T-helper 1 cell treated with Interleukin-12 subunit alpha and Interleukin-12 subunit beta and Interleukin-4 antibody, amounts not matched to agents 30 μg/mL and 1 μg/mL, for 36 hours (primary cell): ENCODE results near the gene HAVCR2.
A peak's percentile ranks its signal among the peaks of the same experiment; 100 is the strongest.

ENCODE experiments used
- H3K27ac Mint-ChIP-seq: one replicate; pipeline ENCODE4 v1.8.0; 2021; ENCODE audit warnings: mild to moderate bottlenecking, mixed read lengths
- H3K27me3 Mint-ChIP-seq: one replicate; pipeline ENCODE4 v1.8.0; 2021; ENCODE audit warnings: low read depth, mixed read lengths
- H3K36me3 Mint-ChIP-seq: one replicate; pipeline ENCODE4 v1.8.0; 2021; ENCODE audit warnings: low read depth, mixed read lengths
- H3K4me1 Mint-ChIP-seq: one replicate; pipeline ENCODE4 v1.8.0; 2021; ENCODE audit warnings: low read depth, mixed read lengths
- H3K4me3 Mint-ChIP-seq: one replicate; pipeline ENCODE4 v1.8.0; 2021; ENCODE audit warnings: mild to moderate bottlenecking, moderate library complexity, mixed read lengths
- H3K9me3 Mint-ChIP-seq: one replicate; pipeline ENCODE4 v1.8.0; 2021; ENCODE audit warnings: mixed read lengths

The HAVCR2 gene

DNA sequence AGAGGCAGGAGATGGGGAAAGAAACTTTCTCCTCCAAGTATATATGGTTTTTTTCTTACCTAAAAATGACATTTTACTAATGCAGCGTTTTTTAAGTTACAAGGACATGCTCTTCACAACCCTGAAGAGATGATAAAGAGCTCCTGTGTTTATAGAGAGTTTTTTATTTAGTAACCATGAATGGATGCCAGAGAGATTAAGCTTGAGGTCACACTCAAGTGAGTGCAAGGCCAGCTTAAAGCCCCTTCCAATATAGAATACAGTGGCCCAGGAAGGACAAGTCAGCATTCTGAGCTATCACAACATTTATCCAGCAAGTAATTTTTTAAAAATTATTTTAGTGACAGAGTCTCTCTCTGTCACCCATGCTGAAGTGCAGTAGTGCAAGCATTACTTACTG is 6.7 kb upstream of the HAVCR2 start:
- Mint-ChIP-seq H3K27me3 (no peaks in the 10 kb centered on the region), H3K4me3 (no peak overlapping the region), H3K27ac (peak overlapping the region; percentile 3), H3K4me1 (peaks cover 35% of the 10 kb centered on the region), H3K9me3 (peaks cover 5% of the 10 kb centered on the region), H3K36me3 (peaks cover 7% of the 10 kb centered on the region)

DNA sequence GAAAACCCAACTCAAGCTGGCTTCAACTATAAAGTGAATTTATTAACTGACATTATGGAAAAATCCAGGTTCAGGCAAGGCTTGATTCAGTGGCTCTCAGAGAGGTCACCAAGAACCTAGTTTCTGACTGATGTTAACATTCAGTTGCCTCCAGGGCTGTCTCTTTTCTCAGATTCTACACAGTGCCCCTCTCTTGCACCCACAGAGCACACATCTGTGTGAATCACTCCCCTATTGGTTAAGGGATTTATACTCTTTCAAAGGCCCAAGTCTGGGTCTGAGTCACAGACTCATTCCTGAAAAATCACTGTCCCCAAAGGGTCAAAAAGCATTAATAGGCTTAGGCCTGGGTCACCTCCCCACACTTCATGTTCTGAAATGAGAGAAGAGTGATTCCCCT is 6.2 kb upstream of the HAVCR2 start:
- Mint-ChIP-seq H3K4me3 (no peak overlapping the region), H3K9me3 (peaks cover 5% of the 10 kb centered on the region), H3K27ac (peak overlapping the region; percentile 3), H3K4me1 (peaks cover 35% of the 10 kb centered on the region), H3K36me3 (peaks cover 6% of the 10 kb centered on the region), H3K27me3 (no peaks in the 10 kb centered on the region)

DNA sequence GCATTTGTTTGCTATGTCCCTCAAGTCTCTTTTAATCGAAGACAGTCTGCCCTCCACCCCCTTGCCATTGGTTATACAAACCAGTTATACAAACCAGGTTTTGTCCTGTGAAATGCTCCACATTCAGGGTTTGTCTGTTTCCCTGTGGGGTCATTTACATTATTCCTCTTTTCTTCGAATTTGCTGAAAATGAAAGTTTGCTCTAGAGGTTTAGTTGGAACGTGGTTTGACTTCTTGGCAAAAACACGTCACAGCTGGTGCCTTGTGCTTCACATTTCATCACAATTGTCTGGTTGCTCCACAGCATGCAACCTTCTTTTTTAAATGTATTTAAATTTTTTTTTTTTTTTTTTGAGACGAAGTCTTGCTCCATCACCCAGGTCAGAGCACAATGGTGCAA is 4.2 kb upstream of the HAVCR2 start:
- peaks cover 12% of the 10 kb centered on the region for H3K36me3 Mint-ChIP-seq
- H3K27ac Mint-ChIP-seq = peak overlapping the region; percentile 86
- H3K4me3 Mint-ChIP-seq = peak overlapping the region; percentile 54
- H3K27me3 Mint-ChIP-seq = no peaks in the 10 kb centered on the region
- peaks cover 50% of the 10 kb centered on the region for H3K4me1 Mint-ChIP-seq
- no peaks in the 10 kb centered on the region for H3K9me3 Mint-ChIP-seq

DNA sequence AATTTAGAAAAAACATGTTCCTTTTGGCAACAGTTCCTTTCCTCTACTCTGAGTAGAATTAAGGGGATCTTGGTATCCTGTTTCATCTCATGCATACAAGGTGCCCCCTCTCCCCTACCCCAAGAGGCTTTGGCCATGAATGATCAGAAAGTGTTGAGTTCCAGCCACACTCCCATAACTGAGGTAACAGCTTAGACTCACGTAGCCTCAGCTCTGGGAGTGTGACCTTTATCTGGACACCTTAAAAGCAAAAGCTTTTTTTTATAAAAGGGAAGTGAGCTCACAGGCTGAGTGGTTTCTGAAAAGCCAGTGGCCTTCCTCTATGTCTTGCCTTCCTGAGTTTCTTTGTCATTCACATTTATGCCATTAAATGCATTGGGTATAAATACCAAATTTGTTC is 900 bp upstream of the HAVCR2 start:
- peaks cover 53% of the 10 kb centered on the region for H3K4me1 Mint-ChIP-seq
- H3K27ac Mint-ChIP-seq = peak overlapping the region; percentile 97
- no peaks in the 10 kb centered on the region for H3K27me3 Mint-ChIP-seq
- peaks cover 38% of the 10 kb centered on the region for H3K36me3 Mint-ChIP-seq
- no peaks in the 10 kb centered on the region for H3K9me3 Mint-ChIP-seq
- peak overlapping the region; percentile 93 for H3K4me3 Mint-ChIP-seq

DNA sequence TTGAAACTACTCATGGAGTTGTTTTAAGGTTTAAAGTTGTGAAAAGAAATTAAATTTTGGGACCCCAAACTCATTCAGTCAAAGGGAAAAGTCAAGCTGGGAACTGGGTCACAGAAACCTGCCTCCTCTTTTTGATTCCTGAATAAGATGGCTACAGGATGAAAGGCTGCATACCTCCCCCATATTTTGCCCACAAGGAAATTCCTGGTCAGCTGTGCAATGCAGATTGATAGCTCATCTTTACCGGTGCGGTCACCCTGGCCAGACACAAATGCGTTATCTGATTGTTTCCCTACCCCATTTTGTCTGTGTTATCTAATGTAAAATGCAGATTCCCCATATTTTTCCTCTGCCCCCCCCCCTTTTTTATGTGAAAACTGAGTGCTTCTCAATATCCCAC is 1.3 kb downstream of the HAVCR2 start:
- Mint-ChIP-seq H3K27me3 (no peaks in the 10 kb centered on the region), H3K9me3 (no peaks in the 10 kb centered on the region), H3K36me3 (peaks cover 58% of the 10 kb centered on the region), H3K4me1 (peaks cover 52% of the 10 kb centered on the region), H3K27ac (peak overlapping the region; percentile 97), H3K4me3 (peak overlapping the region; percentile 93)

DNA sequence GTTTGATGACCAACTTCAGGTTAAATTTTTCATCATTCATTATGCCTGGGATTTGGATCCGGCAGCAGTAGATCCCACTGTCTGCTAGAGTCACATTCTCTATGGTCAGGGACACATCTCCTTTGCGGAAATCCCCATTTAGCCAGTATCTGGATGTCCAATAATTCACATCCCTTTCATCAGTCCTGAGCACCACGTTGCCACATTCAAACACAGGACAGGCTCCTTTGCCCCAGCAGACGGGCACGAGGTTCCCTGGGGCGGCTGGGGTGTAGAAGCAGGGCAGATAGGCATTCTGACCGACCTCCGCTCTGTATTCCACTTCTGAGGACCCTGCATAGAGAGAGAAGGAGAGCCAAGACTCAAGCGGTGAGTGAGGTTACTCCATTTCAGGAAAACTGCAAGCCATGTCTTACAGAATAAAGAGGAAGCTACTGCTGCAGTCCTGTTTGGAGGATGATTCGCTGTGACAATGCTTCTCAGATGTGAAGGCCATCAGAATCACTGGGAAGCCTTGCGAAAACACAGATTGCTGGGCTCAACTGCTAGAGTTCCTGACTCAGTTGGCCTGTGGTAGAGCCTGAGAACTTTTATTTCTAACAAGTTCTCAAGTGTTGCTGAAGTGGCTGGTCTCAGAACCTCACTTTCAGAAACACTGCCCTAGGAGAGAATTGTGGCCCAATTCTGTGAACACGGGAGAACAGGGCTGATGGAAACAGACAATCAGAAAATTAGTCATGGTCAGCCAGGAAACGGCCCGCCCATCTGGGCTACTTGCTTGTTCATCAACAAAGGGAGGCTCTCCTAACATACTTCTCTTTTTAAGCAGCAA is 2.0 kb downstream of the HAVCR2 start:
- Mint-ChIP-seq H3K27ac (peak overlapping the region; percentile 97), H3K36me3 (peaks cover 63% of the 10 kb centered on the region)

DNA sequence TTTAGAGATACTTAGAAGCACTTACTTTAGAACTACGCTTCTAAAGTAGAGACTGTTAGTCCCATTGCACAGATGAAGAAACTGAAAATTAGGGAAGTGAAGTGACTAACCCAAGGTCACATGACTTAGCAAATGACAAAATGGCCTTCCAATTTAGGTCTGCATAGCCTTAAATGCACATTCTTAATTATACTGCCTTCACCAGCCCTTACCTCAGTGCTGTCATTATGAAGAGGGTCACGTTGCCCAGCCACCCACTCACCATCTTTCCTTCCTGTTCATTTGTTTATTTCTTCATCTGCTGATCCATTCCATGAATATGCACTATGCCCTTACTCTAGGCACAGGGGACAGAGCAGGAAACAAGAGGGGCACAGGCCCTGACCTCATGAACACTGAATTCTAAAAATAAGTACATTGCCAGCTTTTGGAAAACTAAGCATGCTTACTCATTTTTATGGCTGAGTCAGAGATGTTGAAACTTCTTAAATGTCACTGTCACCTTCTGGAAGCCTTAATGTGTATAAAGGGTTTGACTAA is 8.6 kb downstream of the HAVCR2 start:
- Mint-ChIP-seq H3K4me1 (peaks cover 41% of the 10 kb centered on the region), H3K36me3 (peaks cover 71% of the 10 kb centered on the region), H3K9me3 (no peaks in the 10 kb centered on the region), H3K4me3 (peak overlapping the region; percentile 21), H3K27ac (peak overlapping the region; percentile 79), H3K27me3 (no peaks in the 10 kb centered on the region)

More for the DNA sequence above, 2.0 kb downstream of the HAVCR2 start:
- Mint-ChIP-seq H3K4me1 (peaks cover 57% of the 10 kb centered on the region), H3K9me3 (no peaks in the 10 kb centered on the region), H3K4me3 (peak overlapping the region; percentile 93), H3K27me3 (no peaks in the 10 kb centered on the region)

DNA sequence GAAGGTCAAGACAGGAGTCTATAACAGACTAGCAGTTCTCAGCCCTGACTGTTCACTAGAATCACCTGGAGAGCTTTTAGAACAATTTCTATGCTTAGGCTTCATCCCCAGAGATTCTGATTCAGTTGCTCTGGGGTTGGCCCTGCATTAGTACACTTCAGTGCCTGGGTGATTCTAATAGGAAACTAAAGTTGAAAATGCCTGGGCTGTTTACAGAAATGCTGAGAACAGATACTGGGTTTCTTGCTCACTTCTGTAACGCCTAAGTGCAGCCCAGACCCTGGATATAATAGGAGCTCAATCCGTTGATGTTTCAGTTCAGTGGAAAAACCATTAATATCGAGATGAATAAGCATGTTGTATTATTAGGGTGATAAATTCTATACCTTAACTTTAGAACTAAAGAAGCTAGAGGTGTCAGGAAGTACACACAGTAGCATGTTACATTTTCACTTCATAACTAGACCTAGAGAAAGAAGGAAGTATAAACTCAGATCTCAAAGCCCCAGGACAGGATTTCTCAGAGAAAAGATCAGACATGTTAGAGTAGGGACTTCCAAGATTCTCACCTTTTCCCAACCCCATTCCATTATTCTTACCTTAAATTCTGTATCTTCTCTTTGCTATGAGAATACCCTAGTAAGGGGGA is 20.4 kb downstream of the HAVCR2 start:
- peaks cover 65% of the 10 kb centered on the region for H3K36me3 Mint-ChIP-seq
- H3K9me3 Mint-ChIP-seq = no peaks in the 10 kb centered on the region
- no peak overlapping the region for H3K4me3 Mint-ChIP-seq
- no peaks in the 10 kb centered on the region for H3K27me3 Mint-ChIP-seq
- peak overlapping the region; percentile 7 for H3K27ac Mint-ChIP-seq
- peaks cover 19% of the 10 kb centered on the region for H3K4me1 Mint-ChIP-seq

DNA sequence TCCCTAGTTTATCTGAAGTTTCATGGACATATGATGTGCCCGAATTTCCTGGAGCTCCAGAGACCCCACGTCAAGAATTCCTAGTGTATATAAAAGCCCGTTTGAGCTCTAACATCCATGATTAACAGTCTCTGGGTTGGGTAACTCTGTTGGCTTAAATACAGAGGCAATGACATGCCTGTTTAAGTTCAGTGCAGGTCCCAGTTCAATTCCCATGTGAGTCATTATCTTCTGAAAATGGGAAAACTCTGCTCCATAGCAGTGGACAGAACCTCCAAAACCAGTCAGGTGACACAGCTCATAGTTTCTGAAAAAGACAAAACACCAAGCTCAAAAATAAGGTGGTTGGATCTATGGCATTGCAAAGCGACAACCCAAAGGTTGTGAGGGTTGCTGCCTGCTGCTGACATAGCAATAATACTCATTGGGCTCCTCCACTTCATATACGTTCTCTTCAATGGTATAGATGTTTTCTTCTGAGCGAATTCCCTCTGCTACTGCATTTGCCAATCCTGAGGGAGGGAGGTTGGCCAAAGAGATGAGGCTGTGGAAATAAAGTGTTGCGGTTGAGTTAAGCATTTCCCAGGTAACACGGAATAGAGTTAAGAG is 22.0 kb downstream of the HAVCR2 start:
- H3K9me3 Mint-ChIP-seq = no peaks in the 10 kb centered on the region
- no peaks in the 10 kb centered on the region for H3K27me3 Mint-ChIP-seq
- H3K36me3 Mint-ChIP-seq = peaks cover 78% of the 10 kb centered on the region
- peaks cover 25% of the 10 kb centered on the region for H3K4me1 Mint-ChIP-seq
- no peak overlapping the region for H3K27ac Mint-ChIP-seq
- H3K4me3 Mint-ChIP-seq = no peak overlapping the region

DNA sequence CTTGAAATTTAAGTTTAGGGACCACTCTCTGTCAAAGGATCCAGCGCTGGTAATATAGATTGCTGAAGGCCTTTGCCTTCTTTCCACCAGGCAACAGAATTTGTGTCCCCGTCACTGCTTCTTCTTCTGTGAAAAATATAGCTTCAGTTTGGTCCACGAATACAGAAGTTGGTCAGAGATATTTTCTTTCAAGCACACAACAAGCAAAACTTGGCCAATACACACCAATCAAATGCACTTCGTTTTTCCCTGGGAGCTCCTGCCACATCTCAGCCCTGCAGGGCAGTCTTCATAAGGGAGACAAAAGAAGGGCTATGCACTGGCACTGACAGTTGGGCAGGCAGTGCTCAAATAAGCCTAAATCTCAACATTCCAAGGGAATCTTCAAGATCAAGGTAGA is 22.9 kb downstream of the HAVCR2 start:
- Mint-ChIP-seq H3K36me3 (peaks cover 74% of the 10 kb centered on the region), H3K27ac (no peak overlapping the region), H3K9me3 (no peaks in the 10 kb centered on the region), H3K4me3 (no peak overlapping the region), H3K27me3 (no peaks in the 10 kb centered on the region), H3K4me1 (peaks cover 21% of the 10 kb centered on the region)

DNA sequence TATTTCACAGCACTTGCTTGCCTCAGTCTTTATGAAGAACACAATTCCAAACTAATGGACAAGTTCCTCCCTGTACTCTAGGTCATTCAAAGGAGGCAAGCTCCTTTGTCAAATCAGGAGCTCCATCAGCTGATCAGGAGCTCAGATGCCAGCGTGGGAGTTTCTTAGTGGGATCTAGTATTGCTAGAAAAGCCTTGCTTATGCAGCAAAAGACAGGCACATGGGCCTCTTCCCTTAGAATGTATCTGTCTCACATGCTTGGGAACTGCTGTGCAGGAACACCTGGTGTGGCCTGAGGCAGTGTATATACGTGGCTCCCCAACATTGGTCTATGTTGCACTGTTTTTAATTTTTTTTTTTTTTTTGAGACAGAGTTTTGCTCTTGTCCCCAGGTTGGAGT is 28.6 kb downstream of the HAVCR2 start:
- peaks cover 23% of the 10 kb centered on the region for H3K4me1 Mint-ChIP-seq
- no peak overlapping the region for H3K27ac Mint-ChIP-seq
- no peaks in the 10 kb centered on the region for H3K27me3 Mint-ChIP-seq
- no peak overlapping the region for H3K4me3 Mint-ChIP-seq
- peaks cover 4% of the 10 kb centered on the region for H3K9me3 Mint-ChIP-seq
- peaks cover 35% of the 10 kb centered on the region for H3K36me3 Mint-ChIP-seq

DNA sequence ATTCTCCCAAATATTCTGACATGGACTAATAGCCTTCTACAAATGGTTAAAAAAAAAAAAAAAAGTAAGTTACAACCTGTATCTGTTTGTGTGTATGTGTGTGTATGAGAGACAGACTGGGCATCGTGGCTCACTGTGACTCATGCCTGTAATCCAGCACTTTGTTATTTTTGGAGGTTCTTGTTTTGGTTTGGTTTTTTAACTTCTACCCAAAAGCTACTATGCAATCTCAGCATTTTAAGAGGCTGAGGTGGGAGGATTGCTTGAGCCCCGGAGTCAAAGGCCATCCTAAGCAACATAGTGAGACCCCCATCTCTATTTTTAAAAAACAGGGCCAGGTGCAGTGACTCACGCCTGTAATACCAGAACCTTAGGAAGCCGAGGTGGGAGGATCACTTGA is 32.3 kb downstream of the HAVCR2 start:
- peaks cover 38% of the 10 kb centered on the region for H3K4me1 Mint-ChIP-seq
- H3K27ac Mint-ChIP-seq = peak overlapping the region; percentile 55
- no peaks in the 10 kb centered on the region for H3K27me3 Mint-ChIP-seq
- peaks cover 17% of the 10 kb centered on the region for H3K36me3 Mint-ChIP-seq
- H3K4me3 Mint-ChIP-seq = no peak overlapping the region
- H3K9me3 Mint-ChIP-seq = peaks cover 4% of the 10 kb centered on the region

DNA sequence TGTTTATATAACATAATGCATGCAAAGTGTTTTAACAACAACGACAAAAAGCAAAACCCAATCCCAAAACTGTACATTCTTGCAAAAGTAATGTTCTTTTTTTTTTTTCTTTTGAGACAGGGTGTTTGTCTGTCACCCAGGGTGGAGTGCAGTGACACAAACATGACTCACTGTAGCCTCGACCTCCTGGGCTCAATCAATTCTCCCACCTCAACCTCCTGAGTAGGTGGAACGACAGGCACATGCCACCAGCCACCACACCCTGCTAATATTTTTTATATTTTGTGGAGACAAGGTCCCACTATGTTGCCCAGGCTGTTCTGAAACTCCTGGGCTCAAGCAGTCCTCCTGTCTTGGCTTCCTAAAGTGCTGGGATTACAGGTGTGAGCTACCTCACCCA is 36.3 kb downstream of the HAVCR2 start:
- Mint-ChIP-seq H3K9me3 (peaks cover 4% of the 10 kb centered on the region), H3K36me3 (peaks cover 13% of the 10 kb centered on the region), H3K4me1 (peaks cover 38% of the 10 kb centered on the region), H3K27me3 (no peaks in the 10 kb centered on the region), H3K4me3 (no peak overlapping the region), H3K27ac (peak overlapping the region; percentile 50)

DNA sequence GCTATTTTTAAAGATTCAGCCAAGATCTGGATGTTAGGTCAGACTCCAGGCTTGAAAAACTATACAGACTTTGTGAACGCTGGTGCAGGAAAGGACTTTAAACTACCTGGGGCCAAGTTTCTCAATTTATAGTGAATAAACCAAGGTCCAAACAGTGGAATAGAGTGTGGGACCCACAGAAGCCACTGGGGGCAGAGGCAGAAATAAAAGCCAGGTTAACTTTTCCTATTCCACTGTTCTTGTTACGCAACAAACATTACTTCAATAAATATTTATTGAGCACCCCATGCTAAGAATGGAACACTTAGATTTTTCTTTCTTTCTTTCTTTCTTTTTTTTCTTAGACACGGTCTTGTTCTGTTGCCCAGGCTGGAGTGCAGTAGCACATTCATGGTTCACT is 38.9 kb downstream of the HAVCR2 start:
- Mint-ChIP-seq H3K27me3 (no peaks in the 10 kb centered on the region), H3K27ac (no peak overlapping the region), H3K4me3 (no peak overlapping the region), H3K4me1 (peaks cover 34% of the 10 kb centered on the region), H3K9me3 (no peaks in the 10 kb centered on the region), H3K36me3 (peaks cover 8% of the 10 kb centered on the region)

DNA sequence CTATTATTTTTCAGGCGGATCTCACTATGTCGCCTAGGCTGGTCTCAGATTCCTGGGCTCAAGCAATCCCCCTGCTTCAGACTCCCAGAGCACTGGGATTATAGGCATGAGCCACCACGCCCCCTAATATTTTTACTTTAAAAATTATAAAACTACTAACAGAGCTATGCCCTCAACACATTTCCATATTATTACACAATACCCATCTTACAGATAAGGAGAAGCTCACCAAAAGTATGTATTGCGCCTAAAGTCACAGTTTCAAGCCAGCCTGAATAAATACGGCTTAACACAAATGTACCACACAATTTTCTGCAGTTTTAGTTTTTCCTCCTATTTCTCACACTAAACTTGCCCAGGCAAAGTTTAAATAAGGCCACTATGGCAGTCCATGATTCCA is 40.1 kb downstream of the HAVCR2 start:
- peaks cover 29% of the 10 kb centered on the region for H3K4me1 Mint-ChIP-seq
- H3K9me3 Mint-ChIP-seq = no peaks in the 10 kb centered on the region
- H3K36me3 Mint-ChIP-seq = peaks cover 13% of the 10 kb centered on the region
- no peak overlapping the region for H3K4me3 Mint-ChIP-seq
- no peak overlapping the region for H3K27ac Mint-ChIP-seq
- no peaks in the 10 kb centered on the region for H3K27me3 Mint-ChIP-seq
